Sigmoid colon (tissue), 7 donors: ENCODE measurements around the gene ACACA. TPM values are rescaled to one million over a fixed set of nuclear protein-coding genes. Genes with fewer than 3 reads are reported as not detected.

ENCODE experiments used
- DNase-seq: peaks from one replicate; pipeline ENCODE4 v3.0.0-alpha.2; 2019
- H3K27ac ChIP-seq, 4 donors: fragments of 200-600 bp; sonication (generic); one replicate each; pipeline ENCODE4 v1.5.1; 2016 to 2019; ENCODE audit warnings: mild to moderate bottlenecking in 1 of 4
- H3K27me3 ChIP-seq, 3 donors: fragments of 200-600 bp; sonication (generic); one replicate each; pipeline ENCODE4 v1.5.1; 2019; ENCODE audit warnings: mild to moderate bottlenecking in 1 of 3
- H3K36me3 ChIP-seq, 4 donors: fragments of 200-600 bp; sonication (generic); one replicate each; pipeline ENCODE4 v1.5.1; 2016 to 2019
- H3K4me1 ChIP-seq, 4 donors: fragments of 200-600 bp; sonication (generic); one replicate each; pipeline ENCODE4 v1.5.1; 2017 to 2019
- H3K4me3 ChIP-seq, 4 donors: fragments of 200-600 bp; sonication (generic); one replicate each; pipeline ENCODE4 v1.5.1; 2017 to 2019; ENCODE audit warnings: mild to moderate bottlenecking in 2 of 4, moderate library complexity in 1 of 4
- H3K9me3 ChIP-seq, 4 donors: fragments of 200-600 bp in 3 of 4; sonication (generic) in 3 of 4; one replicate each; pipeline versions ENCODE4 v1.5.1 to v1.6.1; 2013 to 2019
- EP300 ChIP-seq, 4 donors: sonication (generic); formaldehyde crosslinking; IDR thresholded peaks; one replicate each; pipeline ENCODE4 v1.6.1; 2017; ENCODE audit warnings: antibody characterized with exemption in 4 of 4
- POLR2A ChIP-seq, 2 donors: fragments of 450-650 bp; IDR thresholded peaks; one replicate each; pipeline ENCODE4 v1.6.1; 2016; ENCODE audit warnings: antibody characterized with exemption in 2 of 2, mild to moderate bottlenecking in 2 of 2, moderate library complexity in 2 of 2
- POLR2AphosphoS5 ChIP-seq, 4 donors: sonication (generic); formaldehyde crosslinking; IDR thresholded peaks; one replicate each; pipeline ENCODE4 v1.6.1; 2017; ENCODE audit warnings: antibody characterized with exemption in 4 of 4
- WGBS, 2 donors: extraction: QIAGEN DNeasy Blood & Tissue Kit; methylation state at CpG; one replicate each; pipeline ENCODE4 v1.1.7; 2013; 5-methylcytosine and 5-hydroxymethylcytosine counted together
- intact Hi-C: fragments of 100-400 bp; cut with DNase I; formaldehyde crosslinking; loops from one replicate; pipeline ENCODE4 v1.15.1; 2023
- polyA plus RNA-seq, 3 donors: library from polyadenylated mRNA; stranded (reverse); fragments of 200-250 nt; gene quantifications; one replicate each; pipeline ENCODE4 v1.2.3, GENCODE V29; 2013
- total RNA-seq, 4 donors: library from RNA; depleted of rRNA; stranded (reverse); fragments of >200 nt; gene quantifications; one replicate each; pipeline ENCODE4 v1.1.0, GENCODE V29; 2016
- TF ChIP-seq, protein P1 (sequence below), 4 experiments: fragments of 450-650 bp in 3 of 4; fragments of 200-600 bp in 1 of 4; IDR thresholded peaks; one replicate each; pipeline ENCODE4 v1.5.1; 2016 to 2019; ENCODE audit warnings: antibody characterized with exemption in 4 of 4, mild to moderate bottlenecking in 3 of 4, moderate library complexity in 2 of 4
- donor health status: healthy with polysubstance abuse.
- donor health status: Bipolar disorder and iron deficiency.
- donor health status: healthy.

Gene ACACA
- total and polyA plus RNA-seq, 7 donors = 10.8 to 38.9 (median 27.6) TPM

DNA sequence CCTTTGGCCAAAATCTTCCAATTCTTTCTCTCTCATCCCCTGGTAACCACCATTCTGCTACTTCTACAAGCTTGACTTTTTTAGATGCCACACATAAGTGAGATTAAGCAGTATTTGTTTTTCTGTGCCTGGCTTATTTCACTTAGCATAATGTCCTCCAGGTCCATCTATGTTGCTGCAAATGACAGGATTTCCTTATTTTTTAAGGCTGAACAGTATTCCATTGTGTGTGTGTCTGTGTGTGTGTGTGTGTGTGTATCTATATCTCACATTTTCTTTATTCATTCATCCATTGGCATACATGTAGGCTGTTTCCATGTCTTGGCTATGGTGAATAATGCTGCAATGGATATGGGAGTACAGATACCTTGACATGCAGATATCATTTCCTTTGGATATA is 6.1 kb downstream of the ACACA start:
- TF ChIP-seq EP300 (IDR thresholded peaks at IDR 0.05) (no peak), POLR2AphosphoS5 (IDR thresholded peaks at IDR 0.05) (no peak), POLR2A (IDR thresholded peaks at IDR 0.05) (no peak)
- TF ChIP-seq, protein P1, sequence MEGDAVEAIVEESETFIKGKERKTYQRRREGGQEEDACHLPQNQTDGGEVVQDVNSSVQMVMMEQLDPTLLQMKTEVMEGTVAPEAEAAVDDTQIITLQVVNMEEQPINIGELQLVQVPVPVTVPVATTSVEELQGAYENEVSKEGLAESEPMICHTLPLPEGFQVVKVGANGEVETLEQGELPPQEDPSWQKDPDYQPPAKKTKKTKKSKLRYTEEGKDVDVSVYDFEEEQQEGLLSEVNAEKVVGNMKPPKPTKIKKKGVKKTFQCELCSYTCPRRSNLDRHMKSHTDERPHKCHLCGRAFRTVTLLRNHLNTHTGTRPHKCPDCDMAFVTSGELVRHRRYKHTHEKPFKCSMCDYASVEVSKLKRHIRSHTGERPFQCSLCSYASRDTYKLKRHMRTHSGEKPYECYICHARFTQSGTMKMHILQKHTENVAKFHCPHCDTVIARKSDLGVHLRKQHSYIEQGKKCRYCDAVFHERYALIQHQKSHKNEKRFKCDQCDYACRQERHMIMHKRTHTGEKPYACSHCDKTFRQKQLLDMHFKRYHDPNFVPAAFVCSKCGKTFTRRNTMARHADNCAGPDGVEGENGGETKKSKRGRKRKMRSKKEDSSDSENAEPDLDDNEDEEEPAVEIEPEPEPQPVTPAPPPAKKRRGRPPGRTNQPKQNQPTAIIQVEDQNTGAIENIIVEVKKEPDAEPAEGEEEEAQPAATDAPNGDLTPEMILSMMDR (IDR thresholded peaks at IDR 0.05) = no peak

DNA sequence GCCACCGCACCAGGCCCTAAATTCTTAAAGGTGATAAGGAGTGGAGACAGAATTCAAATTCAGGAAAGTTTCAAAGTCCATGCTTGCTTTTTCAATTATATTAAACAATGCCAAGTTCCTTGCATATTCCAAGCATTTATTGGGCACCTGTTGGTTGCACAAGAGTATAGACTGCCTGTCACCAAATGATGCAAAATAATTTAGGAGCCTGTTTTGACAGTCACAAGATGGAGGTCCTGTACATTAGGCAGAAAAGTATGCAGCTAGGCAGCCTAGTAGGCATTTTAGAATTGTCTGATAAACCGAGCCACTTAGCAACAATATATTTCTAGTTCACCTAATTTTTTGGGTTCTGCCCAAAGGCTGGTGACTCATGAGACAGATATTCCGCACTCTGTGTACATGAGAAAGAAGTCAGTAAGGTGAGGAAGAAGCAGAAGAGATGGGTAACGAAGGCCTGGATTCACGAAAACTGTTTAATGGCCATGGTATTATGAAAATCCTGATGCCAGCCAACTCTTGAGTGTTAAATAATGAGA is 7.3 kb downstream of the ACACA start:
- no peak for DNase-seq
- TF ChIP-seq EP300 (IDR thresholded peaks at IDR 0.05) (no peak), POLR2A (IDR thresholded peaks at IDR 0.05) (no peak), POLR2AphosphoS5 (IDR thresholded peaks at IDR 0.05) (no peak)
- TF ChIP-seq, protein P1 (IDR thresholded peaks at IDR 0.05) = no peak
- Histone ChIP-seq H3K4me1 (peaks cover 0 to 6% (median 0%) of the 10 kb centered on the region in 4 donors), H3K27me3 (no peaks in the 10 kb centered on the region), H3K27ac (no peak overlapping the region), H3K36me3 (no peaks in the 10 kb centered on the region), H3K9me3 (no peaks in the 10 kb centered on the region), H3K4me3 (no peak overlapping the region)
- WGBS, 2 donors = 75 to 89% methylated on average over 5 of the region's 5 CpGs
- intact Hi-C loops = no loop called here

More for the DNA sequence above, 6.1 kb downstream of the ACACA start:
- intact Hi-C loops = no loop called here
- Histone ChIP-seq H3K27ac (no peak overlapping the region), H3K27me3 (no peaks in the 10 kb centered on the region), H3K9me3 (no peaks in the 10 kb centered on the region), H3K4me3 (no peak overlapping the region), H3K36me3 (no peaks in the 10 kb centered on the region), H3K4me1 (peaks cover 0 to 15% (median 8%) of the 10 kb centered on the region in 4 donors)
- DNase-seq = no peak

DNA sequence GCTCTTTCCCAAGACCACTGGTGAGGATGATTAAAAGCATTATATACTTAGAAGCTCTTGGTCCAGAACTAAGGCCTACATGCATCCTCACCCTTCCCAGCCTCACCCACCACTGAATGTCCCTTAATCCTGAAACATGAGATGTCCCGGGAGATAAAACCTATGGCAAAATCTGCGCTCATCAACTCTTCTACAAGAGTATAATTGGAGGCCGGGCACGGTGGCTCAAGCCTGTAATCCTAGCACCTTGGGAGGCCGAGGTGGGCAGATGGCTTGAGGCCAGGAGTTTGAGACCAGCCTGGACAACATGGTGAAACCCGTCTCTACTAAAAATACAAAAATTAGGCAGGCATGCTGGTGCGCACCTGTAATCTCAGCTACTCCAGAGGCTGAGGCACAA is 13.3 kb downstream of the ACACA start:
- no peak overlapping the region for H3K4me3 ChIP-seq
- H3K27ac ChIP-seq = no peak overlapping the region
- WGBS, 2 donors = 97% methylated on average over 7 of the region's 7 CpGs
- intact Hi-C loops = no loop called here
- TF ChIP-seq, protein P1 (IDR thresholded peaks at IDR 0.05) = no peak
- TF ChIP-seq EP300 (IDR thresholded peaks at IDR 0.05) = no peak
- no peak for TF ChIP-seq POLR2A (IDR thresholded peaks at IDR 0.05)
- TF ChIP-seq POLR2AphosphoS5 (IDR thresholded peaks at IDR 0.05) = no peak
- no peak for DNase-seq
- no peaks in the 10 kb centered on the region for H3K9me3 ChIP-seq
- H3K4me1 ChIP-seq = peaks cover 0 to 23% (median 15%) of the 10 kb centered on the region in 4 donors
- H3K27me3 ChIP-seq = no peaks in the 10 kb centered on the region
- no peaks in the 10 kb centered on the region for H3K36me3 ChIP-seq

DNA sequence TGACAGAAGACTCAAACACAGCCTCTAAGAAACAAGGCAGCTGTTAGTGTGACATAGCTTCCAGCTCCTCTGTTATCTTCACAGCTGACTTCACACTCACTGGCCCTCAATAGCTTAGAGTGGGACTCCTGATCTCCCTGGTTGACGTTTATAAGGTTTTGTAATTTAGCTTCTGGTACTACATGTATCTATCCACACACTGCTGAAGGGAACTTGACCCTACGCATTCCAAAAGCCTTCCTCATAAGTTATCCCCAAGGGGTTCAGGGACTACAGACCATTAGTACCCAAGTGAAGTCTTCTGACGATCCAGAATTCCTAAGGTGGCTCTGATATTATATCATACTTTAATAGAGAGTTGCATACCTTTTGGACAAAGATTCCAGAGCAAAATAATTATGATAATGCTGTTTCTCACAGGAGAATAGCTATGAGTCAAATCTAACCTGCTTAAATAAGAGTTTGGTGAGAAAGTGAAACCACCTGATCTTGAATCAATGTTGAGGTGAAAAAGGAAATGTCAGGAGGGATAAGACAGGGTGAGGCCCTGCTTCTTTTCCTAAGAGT is 14.5 kb downstream of the ACACA start:
- Histone ChIP-seq H3K4me3 (no peak overlapping the region), H3K27me3 (no peaks in the 10 kb centered on the region), H3K4me1 (peaks cover 0 to 17% (median 15%) of the 10 kb centered on the region in 4 donors), H3K27ac (peak overlapping the region in 2 of 4 donors; percentile 29 to 45), H3K9me3 (no peaks in the 10 kb centered on the region), H3K36me3 (no peaks in the 10 kb centered on the region)
- intact Hi-C loops = no loop called here
- TF ChIP-seq POLR2AphosphoS5 (IDR thresholded peaks at IDR 0.05) = peak in 1 of 4 donors; percentile 24
- no peak for TF ChIP-seq EP300 (IDR thresholded peaks at IDR 0.05)
- no peak for TF ChIP-seq POLR2A (IDR thresholded peaks at IDR 0.05)
- TF ChIP-seq, protein P1 (IDR thresholded peaks at IDR 0.05) = no peak
- DNase-seq = no peak
- WGBS, 2 donors = 76 to 81% methylated on average over 3 of the region's 3 CpGs
